ENCODE measurements around the gene MIR17HG.

MIR17HG gene

DNA sequence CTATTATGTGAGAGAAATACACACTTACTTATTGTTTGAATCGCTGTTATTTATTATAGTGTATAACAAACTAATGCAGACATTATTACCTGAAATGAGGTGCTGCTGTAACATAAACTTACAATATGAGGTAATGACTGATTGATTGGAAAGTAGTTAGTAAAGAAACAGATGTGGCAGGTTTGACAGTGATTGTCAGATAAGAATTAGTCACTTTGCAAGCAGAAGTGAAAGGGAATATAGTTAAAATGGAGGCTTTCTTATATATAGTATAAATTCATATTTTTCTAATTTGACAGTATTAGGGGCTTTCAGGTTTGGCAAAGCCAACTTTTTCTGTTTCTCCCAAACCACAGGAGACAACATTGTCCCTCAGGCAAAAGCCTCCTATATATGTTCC is 20.6 kb downstream of the MIR17HG start:
- DNase-seq (ENCODE audit: low read depth in 4 of 4, low spot score in 1 of 4): no peak

DNA sequence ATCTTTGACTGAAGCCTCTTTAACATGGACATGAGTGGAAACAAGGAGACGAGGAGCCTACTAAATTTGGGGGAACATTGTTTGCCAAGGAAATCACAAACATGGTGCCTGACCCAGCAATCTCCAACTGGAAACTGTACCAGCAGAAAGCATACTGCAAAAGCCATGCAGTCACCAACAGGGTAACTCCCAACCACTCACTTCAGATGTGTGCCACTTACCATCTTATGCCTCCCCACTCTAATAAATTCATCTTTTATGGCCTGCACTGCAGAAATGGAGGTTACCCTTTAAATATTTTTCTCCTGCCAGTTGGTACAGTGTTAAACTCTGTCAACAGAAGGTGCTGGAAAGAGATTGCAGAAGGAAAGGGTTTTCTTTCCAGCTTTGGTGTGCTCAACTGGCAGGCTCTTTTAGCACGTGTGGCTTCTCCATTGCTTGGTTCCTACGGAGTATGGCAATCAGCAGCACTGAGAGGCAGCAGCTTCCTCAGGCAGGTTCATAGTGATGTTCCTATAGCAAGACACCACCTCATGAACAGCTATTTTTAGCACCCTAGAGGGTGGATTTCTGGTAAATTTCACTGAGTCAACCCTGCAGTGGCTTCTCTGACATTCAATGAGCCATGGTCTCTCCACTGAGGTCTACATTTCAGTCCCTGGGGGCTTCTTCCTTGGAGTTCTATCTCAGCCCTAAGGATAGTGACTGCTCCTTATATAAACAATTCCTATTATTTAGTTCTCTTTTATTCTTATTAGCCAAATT is 21.4 kb downstream of the MIR17HG start:
- no peak for DNase-seq (ENCODE audit: low read depth in 4 of 4, low spot score in 1 of 4)

DNA sequence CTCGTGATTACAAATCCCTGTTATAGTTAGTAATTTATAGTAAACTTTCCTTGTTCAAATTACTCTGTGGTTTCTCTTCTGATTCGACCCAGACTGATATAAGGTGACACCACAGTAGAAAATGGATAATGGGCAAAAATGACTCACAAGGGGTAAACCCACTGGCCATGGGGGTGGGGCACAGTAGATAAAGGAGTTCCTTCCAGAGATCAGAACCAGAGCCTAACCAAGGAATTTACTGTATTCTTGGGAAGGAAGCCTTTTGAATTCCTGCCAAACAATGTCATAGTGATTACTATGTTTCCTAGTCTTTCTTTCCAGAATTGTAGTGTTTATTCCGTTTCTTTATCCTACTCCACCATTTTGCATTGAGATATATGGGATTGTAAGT is 21.9 kb downstream of the MIR17HG start:
- no peak for DNase-seq (ENCODE audit: low read depth in 4 of 4, low spot score in 1 of 4)

DNA sequence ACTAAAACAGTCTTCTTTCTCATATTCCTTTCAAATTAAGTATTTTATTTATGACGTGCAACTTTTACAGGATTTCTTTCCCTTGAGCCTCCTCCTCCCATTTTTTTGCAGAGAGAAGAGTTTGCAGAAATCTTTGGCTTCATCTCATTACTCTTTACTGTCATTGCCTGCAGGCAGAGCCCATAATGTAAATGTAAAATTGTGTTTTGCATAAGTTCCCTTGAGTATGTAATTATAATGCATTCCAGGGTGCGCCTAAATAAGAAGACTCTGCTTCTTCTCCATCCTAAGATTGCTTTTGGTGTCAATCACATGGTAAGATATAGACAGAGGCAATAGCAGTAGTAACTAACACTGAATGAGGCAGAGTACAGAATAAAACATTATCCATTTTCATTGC is 23.0 kb downstream of the MIR17HG start:
- no peak for DNase-seq (ENCODE audit: low read depth in 4 of 4, low spot score in 1 of 4)

DNA sequence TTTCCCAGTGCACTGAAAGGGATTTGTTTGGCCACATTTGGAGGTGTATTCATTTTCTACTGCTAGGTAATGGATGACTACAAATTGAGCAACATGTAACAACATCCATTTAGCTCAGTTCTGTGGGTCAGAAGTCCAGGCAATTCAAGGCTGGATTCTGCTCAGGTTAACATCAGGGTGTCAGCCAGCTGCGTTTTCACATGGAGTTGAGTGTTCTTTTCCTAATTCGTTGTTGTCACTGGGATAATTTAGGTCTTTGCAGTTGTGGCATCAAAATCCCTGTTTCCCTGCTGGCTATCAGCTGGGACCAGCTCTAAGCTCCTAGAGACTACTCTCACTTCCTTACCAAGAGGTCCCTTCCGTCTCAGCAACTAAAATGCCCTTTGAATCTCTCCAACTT is 25.4 kb downstream of the MIR17HG start:
- DNase-seq (ENCODE audit: low read depth in 4 of 4, low spot score in 1 of 4): no peak

DNA sequence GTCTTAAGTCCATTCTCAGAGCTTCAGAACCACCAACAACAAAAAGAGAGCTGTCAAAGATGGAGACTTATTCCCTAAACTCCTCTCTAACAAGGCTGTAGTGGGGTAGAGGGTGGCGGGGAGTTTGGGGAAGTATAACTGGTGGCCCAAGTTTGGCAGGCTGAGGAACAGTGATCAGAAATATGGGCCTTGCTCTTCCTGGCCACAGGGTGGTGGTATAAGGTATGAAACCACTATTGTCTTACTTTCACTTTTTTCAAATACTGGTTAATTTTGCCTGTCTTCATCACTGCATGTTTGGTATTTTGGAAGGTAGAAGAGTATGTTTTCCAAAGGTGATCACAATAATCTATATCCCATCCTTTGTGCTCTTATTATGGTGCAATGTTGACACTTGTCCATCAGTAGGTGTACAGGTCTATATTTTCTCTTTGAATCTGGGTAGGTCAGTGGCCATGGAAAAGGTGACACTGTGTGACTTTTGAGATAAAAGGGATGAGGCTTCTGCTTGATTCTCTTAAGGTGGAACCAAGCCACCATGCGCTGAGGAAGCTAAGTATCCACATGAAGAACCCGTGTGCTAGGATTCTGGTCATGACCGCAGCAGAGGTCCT is 27.7 kb downstream of the MIR17HG start:
- no peak for DNase-seq (ENCODE audit: low read depth in 4 of 4, low spot score in 1 of 4)

DNA sequence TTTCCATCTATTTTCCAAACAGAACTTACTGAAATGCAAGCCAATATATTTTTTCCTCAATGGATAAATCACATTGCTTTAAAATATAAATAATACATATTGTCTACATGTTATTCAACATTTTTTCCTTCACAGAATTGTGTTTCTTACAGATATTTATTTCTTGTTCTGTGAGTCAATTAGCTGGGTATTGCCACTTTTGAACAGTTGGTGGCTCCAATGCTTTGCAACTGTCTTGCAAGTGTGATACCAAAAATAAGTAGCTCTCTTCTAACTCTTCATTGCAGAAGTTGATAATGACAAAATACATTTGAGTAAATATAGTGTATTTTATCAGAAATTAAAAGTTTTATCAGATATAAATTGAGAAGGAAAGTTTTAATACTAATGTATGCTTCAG is 33.9 kb downstream of the MIR17HG start:
- no peak for DNase-seq (ENCODE audit: low read depth in 4 of 4, low spot score in 1 of 4)

DNA sequence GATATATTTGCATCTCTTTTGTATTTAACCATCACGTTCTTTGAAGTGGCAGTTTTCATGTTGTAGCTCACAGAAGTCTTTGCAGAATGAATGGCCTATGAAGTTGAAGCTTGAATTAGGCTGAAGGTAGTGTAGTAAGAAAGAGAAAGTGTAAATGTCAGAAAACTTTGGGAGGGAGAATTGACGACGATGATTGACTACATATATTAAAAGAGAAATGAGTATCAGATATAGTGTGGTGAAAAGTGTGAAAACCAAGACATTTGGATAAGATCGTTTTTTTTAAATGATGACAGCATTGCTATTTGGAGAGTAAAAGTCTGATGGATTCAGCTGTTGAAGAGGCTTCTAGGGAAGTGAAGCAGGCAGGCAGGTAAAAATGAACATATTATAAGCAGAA is 36.3 kb downstream of the MIR17HG start:
- no peak for DNase-seq (ENCODE audit: low read depth in 4 of 4, low spot score in 1 of 4)

DNA sequence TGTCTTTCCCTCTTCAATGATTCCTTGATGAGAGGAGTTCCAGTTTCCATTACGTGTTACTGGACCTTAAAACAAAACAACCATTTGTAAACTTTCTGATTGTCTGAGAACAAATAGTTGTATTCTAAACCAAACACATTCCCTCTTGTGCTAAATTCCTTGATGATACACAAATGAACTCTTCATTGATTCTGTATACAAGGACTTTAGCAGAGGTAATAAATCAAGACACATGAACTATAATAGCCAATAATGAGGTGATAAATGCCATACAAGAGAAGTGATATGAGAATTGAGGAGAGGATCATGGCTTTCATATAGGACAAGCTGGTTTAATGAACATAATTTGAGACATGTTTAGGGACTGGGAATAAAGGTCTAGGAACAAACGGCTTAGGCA is 37.4 kb downstream of the MIR17HG start:
- no peak for DNase-seq (ENCODE audit: low read depth in 4 of 4, low spot score in 1 of 4)

DNA sequence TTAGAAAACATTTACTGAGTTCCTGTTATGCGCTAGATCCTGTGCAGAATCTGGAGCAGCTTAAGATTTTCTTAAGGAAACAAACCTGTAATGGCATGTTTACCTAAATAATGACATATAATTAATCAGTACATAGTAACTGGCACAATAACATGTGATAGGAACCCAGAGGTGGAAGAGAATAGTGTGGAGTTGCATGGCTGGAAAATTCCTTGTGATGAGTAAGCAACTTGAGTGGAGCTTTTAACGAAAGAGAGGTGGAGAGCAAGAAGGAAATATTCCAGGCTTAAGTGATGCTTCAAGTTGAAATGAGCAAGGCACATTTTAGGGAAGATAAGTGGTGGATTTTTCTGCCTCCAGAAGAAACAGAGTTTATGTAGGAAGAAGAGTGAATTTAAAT is 41.7 kb downstream of the MIR17HG start:
- DNase-seq (ENCODE audit: low read depth in 4 of 4, low spot score in 1 of 4): no peak

DNA sequence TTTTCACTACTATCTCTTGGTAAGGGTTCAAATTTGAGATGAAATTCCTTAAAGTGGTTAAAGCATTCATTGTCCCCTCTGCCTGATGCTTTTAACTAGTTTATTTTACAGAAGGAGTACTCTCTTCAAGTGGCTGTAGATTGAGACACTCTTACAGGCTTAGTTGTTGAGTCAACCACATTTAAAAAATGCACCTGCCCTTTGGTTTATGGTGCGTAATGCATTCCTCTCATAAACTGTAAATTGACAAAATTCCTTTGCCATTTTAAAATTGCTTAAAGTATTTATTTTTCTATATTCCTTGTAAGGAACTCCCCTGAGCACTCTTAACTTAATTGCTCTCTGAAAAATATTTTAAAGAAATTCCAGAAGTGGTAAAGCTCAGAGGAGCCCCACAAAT is 50.1 kb downstream of the MIR17HG start:
- no peak for DNase-seq (ENCODE audit: low read depth in 4 of 4, low spot score in 1 of 4)

DNA sequence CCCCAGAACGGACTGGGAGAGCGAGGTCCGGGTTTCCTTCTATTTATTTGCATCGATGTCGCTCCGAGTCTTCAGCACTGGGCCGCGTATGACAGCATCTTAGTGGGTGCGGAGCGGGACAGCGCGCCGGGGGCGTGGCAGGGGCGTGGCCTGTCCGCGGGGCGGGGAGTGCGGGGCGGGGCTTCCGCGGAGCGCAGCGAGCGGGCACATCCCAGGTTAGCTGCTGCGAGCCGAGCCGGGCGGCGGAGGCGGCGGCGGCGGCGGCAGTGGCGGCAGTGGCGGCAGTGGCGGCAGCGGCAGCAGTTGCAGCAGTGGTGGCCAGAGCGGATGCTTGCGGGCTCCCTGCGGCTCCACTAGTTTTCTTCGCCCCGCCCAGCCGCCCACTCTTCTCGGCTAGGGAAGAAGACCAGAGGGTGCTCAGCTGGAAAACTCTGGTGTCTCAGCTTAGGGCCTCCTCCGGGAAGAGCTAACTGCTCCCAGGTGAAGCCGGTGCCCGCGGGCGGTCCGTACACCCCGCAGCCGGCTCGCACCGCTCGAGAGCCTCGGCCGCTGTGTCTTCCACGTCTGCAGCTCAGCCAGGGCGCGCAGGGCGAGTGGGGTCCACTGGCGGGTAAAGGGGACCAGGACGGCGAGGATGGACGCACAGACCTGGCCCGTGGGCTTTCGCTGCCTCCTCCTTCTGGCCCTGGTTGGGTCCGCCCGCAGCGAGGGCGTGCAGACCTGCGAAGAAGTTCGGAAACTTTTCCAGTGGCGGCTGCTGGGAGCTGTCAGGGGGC is 51.1 kb downstream of the MIR17HG start, which contains the start of gene GPC5:
TSS of gene GPC5 (plus strand) at position 209 of the 776 bp plus-strand sequence.
- peak; percentile 57 to 82 (median 74) for DNase-seq (ENCODE audit: low read depth in 4 of 4, low spot score in 1 of 4)

DNA sequence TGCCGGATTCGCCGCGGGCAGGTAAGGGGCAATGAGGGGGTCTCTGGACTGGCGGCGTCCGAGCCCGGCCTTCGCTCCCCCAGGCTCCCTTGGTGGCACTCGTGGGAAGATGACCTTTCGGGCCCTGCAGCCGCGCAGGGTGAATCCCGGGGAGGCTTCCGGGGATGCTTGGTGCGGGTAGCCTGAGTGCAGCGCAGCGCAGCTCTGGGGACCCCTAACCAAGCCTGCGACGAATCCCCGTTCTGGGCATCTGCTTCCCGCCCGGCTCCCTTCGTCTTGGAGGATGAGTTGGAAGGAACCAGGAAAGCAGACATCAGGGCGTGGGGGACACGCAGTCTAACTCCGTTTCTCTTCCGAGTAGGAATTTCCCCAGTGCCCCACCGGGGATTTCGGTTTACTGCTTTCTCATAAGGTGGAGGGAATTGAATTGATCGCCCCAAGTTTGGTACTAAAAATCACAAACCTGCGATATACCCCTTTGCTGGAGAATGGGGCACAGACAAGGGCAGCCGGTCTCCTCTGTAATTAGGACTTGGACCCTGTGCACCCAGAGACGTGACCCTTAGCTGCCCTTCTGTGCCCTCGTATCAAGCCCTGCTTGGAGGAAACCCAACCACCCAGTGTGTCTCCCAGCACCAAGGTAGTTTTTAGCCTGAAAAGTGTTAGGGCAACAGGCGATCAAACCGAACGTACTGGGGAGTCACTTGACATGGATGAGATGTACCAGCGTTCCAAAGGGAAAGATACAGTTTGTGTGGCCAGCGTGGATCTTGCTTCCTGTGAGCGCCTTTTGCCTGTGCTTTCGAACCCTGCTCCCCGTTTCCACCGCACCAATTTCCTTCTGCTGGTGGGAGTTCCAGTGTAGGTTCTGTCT is 51.9 kb downstream of the MIR17HG start:
- no peak for DNase-seq (ENCODE audit: low read depth in 4 of 4, low spot score in 1 of 4)

DNA sequence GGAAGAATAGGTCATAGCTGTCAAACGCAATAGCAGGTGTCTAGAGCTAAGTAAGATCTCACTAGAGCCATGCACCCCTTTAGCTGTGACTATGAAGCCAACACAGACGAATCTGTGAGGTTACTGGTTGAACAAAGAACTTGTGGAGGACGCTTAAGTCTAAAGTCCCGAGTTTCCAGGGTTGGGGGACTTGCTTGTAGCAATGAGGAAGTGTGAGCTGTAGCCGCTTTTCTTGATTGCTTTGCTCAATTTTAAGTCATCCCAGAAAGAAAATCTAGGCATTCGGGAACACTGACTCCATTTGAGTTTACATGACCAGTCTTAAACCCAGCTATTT is 52.5 kb downstream of the MIR17HG start:
- DNase-seq (ENCODE audit: low read depth in 4 of 4, low spot score in 1 of 4): no peak

DNA sequence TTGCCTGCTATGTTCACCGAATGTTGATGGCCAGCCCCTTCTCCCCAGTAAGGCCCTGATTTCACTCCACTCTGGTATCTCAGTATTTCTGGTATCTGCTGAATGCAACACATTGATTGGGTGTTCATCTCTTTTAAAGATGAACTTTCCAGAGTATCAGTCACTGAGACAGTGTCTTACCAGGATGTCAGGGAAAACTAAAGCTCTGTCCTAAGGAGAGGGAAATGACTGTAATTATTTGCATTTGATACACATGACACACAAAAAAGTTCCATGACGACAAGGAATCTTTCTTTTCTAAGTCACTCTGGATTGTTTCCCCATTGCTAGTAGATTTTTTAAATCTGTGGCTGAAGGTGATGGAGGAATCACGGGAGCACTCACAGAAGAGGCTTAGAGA is 53.2 kb downstream of the MIR17HG start:
- no peak for DNase-seq (ENCODE audit: low read depth in 4 of 4, low spot score in 1 of 4)

DNA sequence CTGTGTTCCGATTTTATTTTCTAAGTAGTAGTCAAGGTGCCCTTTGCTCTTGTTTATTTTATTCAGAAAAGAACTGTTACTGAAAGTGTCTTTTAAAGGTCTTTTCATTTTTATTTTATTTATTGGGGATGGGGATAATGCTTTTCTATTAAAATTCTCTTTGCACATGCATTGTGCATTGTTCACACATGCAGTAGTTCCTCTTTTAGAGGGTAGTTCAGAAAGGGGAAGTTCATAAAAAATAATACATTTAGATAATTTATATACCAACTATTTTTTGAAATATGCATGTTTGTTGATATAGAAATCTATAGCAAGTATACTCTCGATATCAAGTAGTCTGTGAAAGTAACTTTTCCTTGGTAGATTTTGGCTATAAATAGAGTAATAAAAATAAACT is 54.4 kb downstream of the MIR17HG start:
- no peak for DNase-seq (ENCODE audit: low read depth in 4 of 4, low spot score in 1 of 4)

Data from stimulated activated CD4-positive, alpha-beta T cell treated with anti-CD3 and anti-CD28 coated beads, Interleukin-1b, Interleukin-23, amount 100 ng/mL, for 24 hours (primary cell).